Hematopoietic multipotent progenitor cell treated with erythropoietin and hydrocortisone succinate and interleukin-3 and kit ligand, for 17 days (in vitro differentiated cells): ENCODE data around the gene EIF3J.
"Not testable (repeated sequence)": the region's sequence is repeated elsewhere in the genome, so short reads cannot be mapped to it uniquely, and the experiment has no call there.

Experiments used
- DNase-seq: peaks from one replicate; pipeline ENCODE4 v3.0.0-alpha.2; 2015; ENCODE audit warnings: low spot score

Gene EIF3J

DNA sequence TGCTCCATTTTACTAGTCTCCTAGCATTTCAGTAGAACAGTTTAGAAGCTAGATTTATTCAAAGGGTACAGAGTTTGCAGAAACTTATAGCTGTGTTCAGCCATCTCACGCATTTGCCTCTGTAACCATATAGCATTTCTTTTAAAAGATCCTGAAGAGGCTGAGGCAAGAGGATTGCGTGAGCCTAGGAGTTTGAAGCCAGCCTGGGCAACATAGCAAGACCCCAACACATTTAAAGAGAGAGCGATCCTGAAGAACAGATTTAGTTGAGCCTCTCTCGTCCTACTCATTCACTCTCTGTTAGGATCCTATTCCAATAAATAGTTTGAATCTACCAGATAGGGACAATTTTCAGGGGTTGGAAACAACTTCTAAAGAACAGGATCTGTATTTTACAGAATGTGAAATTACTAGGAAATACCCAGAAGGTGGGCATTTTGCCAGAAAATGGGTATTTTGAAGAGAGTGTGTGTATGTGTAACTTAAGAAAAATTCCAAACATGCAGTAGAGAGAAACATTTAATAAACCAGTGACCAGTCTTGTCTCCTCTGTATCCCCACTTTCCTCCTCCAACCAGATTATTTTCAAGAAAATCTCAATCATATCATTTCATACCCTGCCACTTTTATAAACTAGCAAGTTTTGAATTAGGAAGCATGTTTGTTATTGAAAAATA, 4.5 kb downstream of the EIF3J start:
- peak; percentile 59 for DNase-seq

- peak; percentile 67 for DNase-seq
These were observed 5.6 kb downstream of the EIF3J start for GRCh38 chr15:44542596-44542995.

DNA sequence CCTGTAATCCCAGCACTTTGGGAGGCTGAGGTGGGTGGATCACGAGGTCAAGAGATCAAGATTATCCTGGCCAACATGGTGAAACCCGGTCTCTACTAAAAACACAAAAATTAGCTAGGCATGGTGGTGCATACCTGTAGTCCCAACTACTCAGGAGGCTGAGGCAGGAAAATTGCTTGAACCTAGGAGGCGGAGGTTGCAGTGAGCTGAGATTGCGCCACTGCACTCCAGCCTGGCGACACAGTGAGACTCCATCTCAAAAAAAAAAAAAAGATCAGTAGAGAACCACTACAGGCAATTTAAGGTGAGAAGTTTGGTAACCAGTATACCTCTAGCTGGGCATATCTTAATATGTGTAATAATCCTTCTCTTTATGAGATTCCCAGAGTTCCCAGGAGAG, 7.8 kb downstream of the EIF3J start:
- not testable (repeated sequence) for DNase-seq

DNA sequence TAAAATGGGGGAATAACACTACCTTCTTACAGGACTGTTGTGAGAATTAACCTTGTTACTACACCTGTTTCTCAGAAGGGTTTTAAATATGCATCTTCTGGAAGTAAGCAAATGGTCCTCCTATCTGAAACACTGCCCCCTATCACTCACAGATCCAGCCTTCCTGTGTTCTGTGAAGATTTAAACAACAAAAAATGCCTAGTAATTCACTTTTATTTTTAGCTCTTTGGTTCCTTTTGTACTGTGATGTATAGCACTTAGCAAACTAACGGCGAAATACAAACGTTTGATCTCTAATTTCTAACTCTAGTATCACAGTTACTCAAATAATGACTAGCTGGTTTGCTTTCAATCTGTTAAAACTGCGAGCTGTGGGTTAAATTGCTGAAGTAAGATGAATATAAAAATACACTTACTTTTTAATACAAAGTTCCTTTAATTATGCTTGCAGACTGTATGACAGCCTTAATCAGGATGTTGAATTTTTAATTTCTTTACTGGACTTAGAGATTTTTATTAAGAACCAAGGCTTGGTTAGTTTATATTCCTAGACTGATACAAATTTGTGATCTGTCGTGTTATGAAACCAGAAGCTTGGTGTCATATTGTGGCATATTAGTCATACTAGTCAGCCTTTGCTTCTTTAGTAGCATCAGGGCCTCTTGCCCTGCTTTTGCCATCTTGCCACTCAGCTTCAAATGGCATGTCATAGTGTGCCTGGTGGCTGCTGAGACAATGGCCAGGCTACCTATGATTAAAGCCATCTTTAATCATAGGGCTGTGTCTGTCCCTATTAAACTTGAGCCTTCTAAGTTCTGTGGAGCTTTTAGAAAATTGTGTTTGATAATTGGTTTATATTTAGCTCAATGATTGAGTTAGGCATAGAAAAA, 9.2 kb downstream of the EIF3J start:
- DNase-seq, result peak; percentile 50

GRCh38 chr15:44549152-44549551, 12.2 kb downstream of the EIF3J start:
- not testable (repeated sequence) for DNase-seq

DNA sequence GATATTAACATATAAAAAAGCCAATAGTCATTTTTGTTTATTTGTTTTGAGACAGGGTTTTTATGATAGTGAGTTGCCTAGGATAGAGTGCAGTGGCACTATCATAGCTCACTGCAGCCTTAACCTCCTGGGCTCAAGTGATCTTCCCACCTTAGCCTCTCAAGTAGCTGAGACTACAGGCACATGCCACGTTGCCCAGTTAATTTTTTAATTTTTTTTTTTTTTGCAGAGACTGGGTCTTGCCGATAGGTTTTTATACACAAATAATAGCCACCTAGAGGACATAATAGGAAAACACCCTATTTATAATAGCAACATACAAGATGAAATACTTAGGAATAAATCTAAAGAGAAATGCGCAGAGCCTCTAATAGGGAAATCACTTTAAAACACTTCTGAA, 13.3 kb downstream of the EIF3J start:
- DNase-seq, result peak; percentile 39

DNA sequence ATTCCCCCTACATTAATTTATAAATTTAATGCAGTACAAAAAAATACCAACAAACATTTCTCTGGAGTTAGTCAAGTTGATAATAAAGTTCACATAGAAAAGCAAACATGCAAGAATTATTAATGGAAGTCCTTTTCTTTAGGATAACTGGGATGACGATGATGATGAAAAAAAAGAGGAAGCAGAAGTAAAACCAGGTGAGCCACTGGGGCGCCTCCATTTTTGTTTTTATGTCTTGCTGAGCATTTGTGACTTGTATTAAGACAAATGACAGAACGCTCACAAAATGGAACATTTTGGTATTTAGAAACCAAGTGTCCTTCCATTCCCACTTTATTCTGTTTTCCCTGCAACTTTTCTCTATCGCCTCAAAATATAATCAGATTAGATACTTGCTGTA, 13.8 kb downstream of the EIF3J start:
- no peak for DNase-seq

DNA sequence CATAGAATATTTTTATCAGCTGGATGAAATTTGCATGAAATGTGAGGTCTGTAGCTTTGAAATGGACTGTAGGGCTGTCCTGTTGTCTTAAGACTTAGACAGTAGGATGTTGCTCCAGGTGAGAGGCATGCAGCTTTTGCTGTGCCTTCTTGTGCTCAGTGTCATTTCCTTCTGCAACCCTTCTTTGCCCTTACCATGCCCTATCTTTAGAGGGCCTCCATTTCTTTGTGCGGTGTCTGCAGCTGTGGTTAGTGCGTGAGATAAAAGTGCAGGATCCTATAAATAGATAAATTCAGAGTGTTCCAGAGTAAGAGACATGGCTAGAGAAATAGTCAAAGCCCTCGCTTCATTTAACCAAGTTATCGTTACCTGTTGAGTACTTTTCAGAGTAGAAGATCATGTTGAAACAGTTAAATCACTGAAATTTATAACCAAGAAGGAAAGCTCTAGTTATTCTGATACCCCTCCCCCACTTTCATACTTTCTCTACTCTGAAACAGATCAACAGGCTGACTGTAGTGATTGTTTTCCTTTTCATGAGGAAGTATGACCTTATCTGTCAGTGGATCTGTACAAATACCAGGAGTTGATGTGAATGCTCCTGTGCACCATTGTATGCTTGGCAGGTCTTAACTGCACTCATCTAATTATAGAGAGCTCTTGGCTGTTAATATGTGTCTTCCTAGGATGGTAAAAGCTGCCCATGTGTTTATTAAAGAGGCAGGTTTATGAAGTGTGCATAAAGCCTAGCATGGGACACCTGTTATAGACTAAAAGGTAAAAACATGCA, 18.2 kb downstream of the EIF3J start:
- no peak for DNase-seq

DNA sequence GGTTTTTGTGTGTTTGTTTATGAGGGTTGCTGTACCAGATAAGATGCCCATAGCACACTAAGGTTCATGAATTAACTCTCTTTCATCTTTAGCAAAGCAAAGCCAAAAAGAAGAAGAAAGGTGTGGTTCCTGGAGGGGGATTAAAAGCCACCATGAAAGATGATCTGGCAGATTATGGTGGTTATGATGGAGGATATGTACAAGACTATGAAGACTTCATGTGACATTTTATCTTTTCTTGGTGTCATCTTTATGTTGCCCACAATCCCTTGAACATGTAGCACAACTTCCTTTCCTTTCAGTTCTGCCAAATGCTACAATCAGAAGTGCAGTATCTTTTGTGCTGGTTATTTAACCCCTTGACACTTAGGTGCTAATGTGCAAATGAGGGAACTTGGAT, 24.0 kb downstream of the EIF3J start:
- not testable (repeated sequence) for DNase-seq

- DNase-seq, result no peak
These were observed 28.6 kb downstream of the EIF3J start for GRCh38 chr15:44565387-44566154.

- no peak for DNase-seq
These were observed 29.2 kb downstream of the EIF3J start for GRCh38 chr15:44566155-44566540.

GRCh38 chr15:44568338-44568737, 31.4 kb downstream of the EIF3J start:
- no peak for DNase-seq

- DNase-seq, result no peak
These were observed 32.4 kb downstream of the EIF3J start for GRCh38 chr15:44569316-44569715.

- no peak for DNase-seq
These were observed 33.4 kb downstream of the EIF3J start for GRCh38 chr15:44570361-44570760.

- DNase-seq, result no peak
These were observed 36.4 kb downstream of the EIF3J start for GRCh38 chr15:44573386-44573785.

DNA sequence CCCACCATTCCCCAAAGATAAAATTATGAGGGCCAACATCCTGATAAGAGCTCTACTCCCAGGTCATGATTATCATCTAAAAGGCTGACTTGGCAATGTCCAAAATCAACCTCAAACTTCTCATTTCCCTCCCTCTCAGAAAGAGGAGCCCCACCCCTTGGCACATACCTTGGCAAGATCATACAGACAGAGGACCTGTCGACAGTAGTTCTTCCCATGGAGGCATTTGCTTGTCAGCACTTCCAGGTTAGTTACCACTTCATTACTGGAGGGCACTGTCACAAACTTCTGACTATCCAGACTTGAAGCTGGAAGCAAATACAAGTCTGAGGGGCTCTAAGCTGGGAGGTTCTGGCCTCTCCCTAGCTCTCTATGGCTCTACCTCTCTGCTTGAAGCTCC, 37.8 kb downstream of the EIF3J start:
- no peak for DNase-seq

DNA sequence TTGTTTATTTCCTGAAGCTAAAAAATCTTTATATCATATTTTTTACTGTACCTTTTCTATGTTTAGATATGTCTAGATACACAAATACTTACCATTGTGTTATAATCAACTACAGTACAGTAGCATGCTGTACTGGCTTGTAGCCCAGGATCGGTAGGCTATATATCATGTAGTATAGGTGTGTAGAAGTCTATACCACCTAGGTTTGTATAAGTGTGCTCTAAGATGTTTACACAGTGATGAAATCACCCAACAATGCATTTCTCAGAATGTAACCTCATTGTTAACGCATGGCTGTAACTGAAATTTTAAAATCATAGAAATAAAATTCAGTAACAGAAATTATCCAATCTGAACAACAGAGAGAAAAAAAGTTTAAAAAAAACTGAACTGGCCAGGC, 43.2 kb downstream of the EIF3J start:
- DNase-seq, result no peak

- DNase-seq, result peak; percentile 68
These were observed 47.3 kb downstream of the EIF3J start for GRCh38 chr15:44584162-44584749.

- DNase-seq, result no peak
These were observed 48.7 kb downstream of the EIF3J start for GRCh38 chr15:44585633-44586032.

GRCh38 chr15:44588541-44588940, 51.6 kb downstream of the EIF3J start:
- DNase-seq, result no peak

GRCh38 chr15:44591326-44591725, 54.4 kb downstream of the EIF3J start:
- no peak for DNase-seq
